Liver (tissue), 9 donors: ENCODE data around the gene ALG12. TPM values are rescaled to one million over a fixed set of nuclear protein-coding genes. Genes with fewer than 3 reads are reported as not detected.

ENCODE experiments used
- DNase-seq: peaks from one replicate; pipeline ENCODE4 v3.0.0-alpha.2; 2017; ENCODE audit warnings: low spot score
- H3K27ac ChIP-seq, 2 donors: one replicate each; pipeline ENCODE4 v1.7.0; 2013; ENCODE audit warnings: inconsistent platforms in 2 of 2, low read length in 2 of 2, control low read depth in 1 of 2, low read depth in 1 of 2, mild to moderate bottlenecking in 1 of 2
- H3K27me3 ChIP-seq, 4 donors: one replicate each; pipeline versions ENCODE4 v1.6.1 to v1.7.0; 2013; ENCODE audit warnings: low read length in 3 of 4, inconsistent platforms in 1 of 4, mild to moderate bottlenecking in 1 of 4, moderate library complexity in 1 of 4; ENCODE audit not compliant: control insufficient read depth in 4 of 4, insufficient read depth in 4 of 4
- H3K36me3 ChIP-seq, 4 donors: one replicate each; pipeline versions ENCODE4 v1.6.1 to v1.7.0; 2013; ENCODE audit warnings: low read length in 3 of 4, mild to moderate bottlenecking in 3 of 4, low read depth in 1 of 4, moderate library complexity in 1 of 4; ENCODE audit not compliant: control insufficient read depth in 4 of 4, insufficient read depth in 3 of 4
- H3K4me1 ChIP-seq, 4 donors: one replicate each; pipeline versions ENCODE4 v1.6.1 to v1.7.0; 2013; ENCODE audit warnings: low read length in 3 of 4, mild to moderate bottlenecking in 3 of 4, moderate library complexity in 1 of 4; ENCODE audit not compliant: control insufficient read depth in 4 of 4, insufficient read depth in 4 of 4
- H3K4me3 ChIP-seq, 3 donors: one replicate each; pipeline versions ENCODE4 v1.6.1 to v1.7.0; 2013; ENCODE audit warnings: low read length in 3 of 3, control low read depth in 1 of 3, low read depth in 1 of 3, mild to moderate bottlenecking in 1 of 3
- H3K9ac ChIP-seq, 2 donors: one replicate each; pipeline ENCODE4 v1.7.0; 2013; ENCODE audit warnings: low read length in 2 of 2, mild to moderate bottlenecking in 2 of 2, moderate library complexity in 2 of 2, control low read depth in 1 of 2, low read depth in 1 of 2
- H3K9me3 ChIP-seq, 4 donors: one replicate each; pipeline versions ENCODE4 v1.6.1 to v1.7.0; 2013; ENCODE audit warnings: low read length in 3 of 4; ENCODE audit not compliant: control insufficient read depth in 4 of 4
- FOXA1 ChIP-seq: IDR thresholded peaks from 2 replicates; pipeline ENCODE4 v1.6.1; 2016; ENCODE audit warnings: antibody characterized with exemption
- FOXA2 ChIP-seq: IDR thresholded peaks from 2 replicates; pipeline ENCODE4 v1.6.1; 2016; ENCODE audit warnings: antibody characterized with exemption
- GABPA ChIP-seq, 2 donors: IDR thresholded peaks in 1 of 2; conservative IDR thresholded peaks in 1 of 2; 2 replicates each; pipeline ENCODE4 v1.6.1; 2016; ENCODE audit warnings: antibody characterized with exemption in 2 of 2, mild to moderate bottlenecking in 1 of 2, moderate library complexity in 1 of 2
- HNF4A ChIP-seq, 2 donors: conservative IDR thresholded peaks; 2 replicates each; pipeline ENCODE4 v1.6.1; 2016; ENCODE audit warnings: antibody characterized with exemption in 2 of 2, mild to moderate bottlenecking in 2 of 2
- HNF4G ChIP-seq: IDR thresholded peaks from 2 replicates; pipeline ENCODE4 v1.6.1; 2016; ENCODE audit warnings: antibody characterized with exemption
- MAX ChIP-seq: IDR thresholded peaks from 2 replicates; pipeline ENCODE4 v1.6.1; 2016; ENCODE audit warnings: antibody characterized with exemption
- NR2F2 ChIP-seq: IDR thresholded peaks from 2 replicates; pipeline ENCODE4 v1.6.1; 2016; ENCODE audit warnings: antibody characterized with exemption
- RAD21 ChIP-seq, 2 donors: IDR thresholded peaks; 2 replicates each; pipeline ENCODE4 v1.6.1; 2016; ENCODE audit warnings: antibody characterized with exemption in 2 of 2, mild to moderate bottlenecking in 2 of 2
- REST ChIP-seq: IDR thresholded peaks from 2 replicates; pipeline ENCODE4 v1.6.1; 2016; ENCODE audit warnings: antibody characterized with exemption, mild to moderate bottlenecking
- RXRA ChIP-seq, 2 donors: IDR thresholded peaks; 2 replicates each; pipeline ENCODE4 v1.6.1; 2017 to 2018; ENCODE audit warnings: antibody characterized with exemption in 2 of 2, mild to moderate bottlenecking in 1 of 2
- SP1 ChIP-seq: IDR thresholded peaks from 2 replicates; pipeline ENCODE4 v1.6.1; 2018; ENCODE audit warnings: antibody characterized with exemption, mild to moderate bottlenecking
- WGBS: extraction: QIAGEN DNeasy Blood & Tissue Kit; methylation state at CpG from one replicate; pipeline ENCODE4 v1.1.7; 2013; 5-methylcytosine and 5-hydroxymethylcytosine counted together
- polyA plus RNA-seq, 2 donors: library from polyadenylated mRNA; stranded (reverse) in 1 of 2; unstranded in 1 of 2; fragments of 200-250 nt in 1 of 2; fragments of >200 nt in 1 of 2; fragmentation: Nextera tagmentation in 1 of 2; extraction: Ambion mirVana in 1 of 2; gene quantifications; one replicate each; pipeline versions ENCODE4 v1.2.1 to v1.2.3, GENCODE V29; 2013 to 2015
- total RNA-seq, 2 donors: library from RNA; depleted of rRNA; stranded (reverse); fragments of >200 nt; gene quantifications; one replicate each; pipeline ENCODE4 v1.2.3, GENCODE V29; 2014
- TF ChIP-seq, protein P1 (sequence below): fragments of 150-350 bp; IDR thresholded peaks from 2 replicates; pipeline ENCODE4 v1.5.1; 2017; ENCODE audit warnings: improper control_type of control experiment, low read depth, low read length; ENCODE audit not compliant: missing input control
- donor health status: healthy.
- donor health status: healthy.
- donor health status: healthy.
- donor health status: healthy.
- donor health status: healthy.

ALG12 gene
- total and polyA plus RNA-seq, 4 donors, result 10.4 to 20.2 (median 14.0) TPM

DNA sequence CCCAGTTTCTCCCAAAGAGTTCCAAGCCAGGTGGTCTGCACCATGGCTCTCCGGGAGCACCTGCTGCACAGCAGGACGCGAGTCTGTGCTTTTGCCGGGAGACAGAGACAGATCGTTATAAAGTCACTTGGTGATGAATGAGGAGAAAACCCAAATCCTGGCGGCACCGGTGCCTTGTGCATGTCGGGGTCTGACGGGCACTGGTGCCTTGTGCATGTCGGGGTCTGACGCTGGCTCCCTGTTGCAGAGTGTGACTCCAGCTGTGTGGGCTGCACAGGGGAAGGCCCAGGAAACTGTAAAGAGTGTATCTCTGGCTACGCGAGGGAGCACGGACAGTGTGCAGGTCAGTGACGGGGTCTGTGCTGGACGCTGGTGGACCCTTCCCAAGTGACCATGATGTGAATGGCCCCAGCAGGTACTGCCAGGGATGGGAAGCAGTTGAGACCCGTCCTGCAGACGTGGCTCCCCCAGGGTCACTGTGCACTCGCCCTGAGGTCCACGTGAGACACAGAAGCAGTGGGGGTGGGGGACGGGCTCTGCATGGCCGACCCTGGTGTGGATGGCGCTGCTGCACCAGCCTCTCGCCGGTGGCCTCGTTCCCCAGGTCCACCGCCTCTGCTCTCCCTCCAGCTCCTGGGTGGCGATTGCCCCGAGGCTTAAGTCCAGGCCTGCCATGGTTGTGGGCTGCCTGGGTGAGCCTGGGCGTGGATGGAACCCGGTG, 6.0 kb upstream of the ALG12 start:
- TF ChIP-seq RXRA (IDR thresholded peaks at IDR 0.05) (no peak), FOXA1 (no peak), MAX (no peak)
- TF ChIP-seq, protein P1, sequence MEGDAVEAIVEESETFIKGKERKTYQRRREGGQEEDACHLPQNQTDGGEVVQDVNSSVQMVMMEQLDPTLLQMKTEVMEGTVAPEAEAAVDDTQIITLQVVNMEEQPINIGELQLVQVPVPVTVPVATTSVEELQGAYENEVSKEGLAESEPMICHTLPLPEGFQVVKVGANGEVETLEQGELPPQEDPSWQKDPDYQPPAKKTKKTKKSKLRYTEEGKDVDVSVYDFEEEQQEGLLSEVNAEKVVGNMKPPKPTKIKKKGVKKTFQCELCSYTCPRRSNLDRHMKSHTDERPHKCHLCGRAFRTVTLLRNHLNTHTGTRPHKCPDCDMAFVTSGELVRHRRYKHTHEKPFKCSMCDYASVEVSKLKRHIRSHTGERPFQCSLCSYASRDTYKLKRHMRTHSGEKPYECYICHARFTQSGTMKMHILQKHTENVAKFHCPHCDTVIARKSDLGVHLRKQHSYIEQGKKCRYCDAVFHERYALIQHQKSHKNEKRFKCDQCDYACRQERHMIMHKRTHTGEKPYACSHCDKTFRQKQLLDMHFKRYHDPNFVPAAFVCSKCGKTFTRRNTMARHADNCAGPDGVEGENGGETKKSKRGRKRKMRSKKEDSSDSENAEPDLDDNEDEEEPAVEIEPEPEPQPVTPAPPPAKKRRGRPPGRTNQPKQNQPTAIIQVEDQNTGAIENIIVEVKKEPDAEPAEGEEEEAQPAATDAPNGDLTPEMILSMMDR, result no peak

DNA sequence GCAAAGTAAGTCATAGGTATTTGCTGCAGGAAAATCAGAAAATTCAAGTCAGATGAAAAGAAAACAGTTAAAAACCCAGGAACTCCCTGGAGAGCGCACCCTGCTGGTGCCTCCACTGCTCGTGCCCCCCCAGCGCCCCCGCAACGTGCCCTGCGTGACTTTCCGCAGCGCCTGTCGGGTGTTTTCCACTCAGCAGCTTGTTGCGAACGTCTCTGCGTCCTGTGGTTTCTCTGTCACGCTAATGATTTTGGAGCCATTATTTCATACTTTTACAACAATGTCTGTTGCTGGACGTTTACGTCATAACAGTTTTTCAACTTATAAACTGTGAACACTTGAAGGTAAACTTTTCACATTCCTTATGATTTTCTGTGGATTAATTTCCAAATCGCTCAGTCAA, 5.2 kb upstream of the ALG12 start:
- Histone ChIP-seq H3K36me3 (peaks cover 6 to 24% (median 14%) of the 10 kb centered on the region in 4 donors), H3K4me3 (no peak overlapping the region), H3K9me3 (no peaks in the 10 kb centered on the region), H3K27me3 (no peaks in the 10 kb centered on the region), H3K27ac (no peak overlapping the region), H3K4me1 (peaks cover 0 to 10% (median 7%) of the 10 kb centered on the region in 4 donors), H3K9ac (no peak overlapping the region)
- DNase-seq, result no peak
- TF ChIP-seq HNF4G, result no peak
- TF ChIP-seq MAX, result no peak
- no peak for TF ChIP-seq HNF4A (conservative IDR thresholded peaks at IDR 0.05)
- TF ChIP-seq NR2F2, result no peak
- no peak for TF ChIP-seq RXRA (IDR thresholded peaks at IDR 0.05)
- no peak for TF ChIP-seq RAD21 (IDR thresholded peaks at IDR 0.05)
- no peak for TF ChIP-seq REST
- no peak for TF ChIP-seq GABPA (IDR thresholded peaks at IDR 0.05 in 1 of 2, conservative IDR thresholded peaks at IDR 0.05 in 1 of 2)
- no peak for TF ChIP-seq FOXA2
- TF ChIP-seq SP1, result no peak
- 76% methylated on average over 16 of the region's 16 CpGs for WGBS

More for the DNA sequence above, 6.0 kb upstream of the ALG12 start:
- peaks cover under 1 to 4% (median 3%) of the 10 kb centered on the region in 4 donors for H3K4me1 ChIP-seq
- no peak overlapping the region for H3K9ac ChIP-seq
- DNase-seq, result no peak
- WGBS, result 97% methylated on average over 31 of the region's 31 CpGs
- H3K27me3 ChIP-seq, result no peaks in the 10 kb centered on the region
- H3K36me3 ChIP-seq, result peaks cover 6 to 24% (median 14%) of the 10 kb centered on the region in 4 donors
- no peaks in the 10 kb centered on the region for H3K9me3 ChIP-seq
- no peak overlapping the region for H3K27ac ChIP-seq
- H3K4me3 ChIP-seq, result no peak overlapping the region
